H1 (cell line): ENCODE results near the gene ADCY7. TPM values are rescaled to one million over a fixed set of nuclear protein-coding genes. Genes with fewer than 3 reads are reported as not detected.

ENCODE experiments used
- CTCF ChIA-PET: fragments of 300-600 bp; sonication (Branson Sonifier 250); formaldehyde crosslinking; loops from one replicate; lab custom pipeline; 2021; ENCODE audit not compliant: partially characterized antibody; lab: Charles Lee
- POLR2A ChIA-PET: fragments of 300-600 bp; sonication (Branson Sonifier 250); formaldehyde crosslinking; loops from one replicate; lab custom pipeline; 2021; ENCODE audit warnings: inconsistent platforms; ENCODE audit not compliant: partially characterized antibody; lab: Charles Lee
- DNase-seq, 2 experiments: peaks; one replicate each; pipeline versions ENCODE4 v3.0.0 to v3.0.0-alpha.2; 2010 to 2022; ENCODE audit warnings: low spot score in 2 of 2, low read depth in 1 of 2, mixed read lengths in 1 of 2
- FAIRE-seq: peaks from 2 replicates; lab custom pipeline; 2011; peaks lifted over from hg19 to GRCh38; lab: Jason Lieb, UNC
- H2AFZ ChIP-seq: 2 replicates; pipeline ENCODE4 v1.8.1; 2012; ENCODE audit warnings: low read length, inconsistent platforms
- H2AK5ac ChIP-seq: 2 replicates; pipeline ENCODE4 v1.6.1; 2013; ENCODE audit warnings: low read depth, low read length
- H2BK120ac ChIP-seq: replicated peaks from 2 replicates; pipeline ENCODE3; 2013; ENCODE audit warnings: low read depth, low read length, inconsistent platforms
- H2BK12ac ChIP-seq: 2 replicates; pipeline ENCODE4 v1.6.1; 2013; ENCODE audit warnings: low read depth, low read length
- H2BK15ac ChIP-seq: 2 replicates; pipeline ENCODE4 v1.6.1; 2013; ENCODE audit warnings: low read length
- H2BK20ac ChIP-seq: 2 replicates; pipeline ENCODE4 v1.6.1; 2013; ENCODE audit warnings: low read length
- H2BK5ac ChIP-seq: 2 replicates; pipeline ENCODE4 v1.6.1; 2013; ENCODE audit warnings: low read depth, low read length
- H3K14ac ChIP-seq: 2 replicates; pipeline ENCODE4 v1.6.1; 2013; ENCODE audit warnings: inconsistent platforms; ENCODE audit not compliant: insufficient read length
- H3K18ac ChIP-seq: 2 replicates; pipeline ENCODE4 v1.6.1; 2013; ENCODE audit warnings: low read length; ENCODE audit errors: extremely low read depth
- H3K23ac ChIP-seq: 2 replicates; pipeline ENCODE4 v1.6.1; 2013; ENCODE audit warnings: inconsistent platforms; ENCODE audit not compliant: insufficient read length
- H3K23me2 ChIP-seq: 2 replicates; pipeline ENCODE4 v1.6.1; 2013; ENCODE audit warnings: low read depth, low read length
- H3K27ac ChIP-seq: 2 replicates; pipeline ENCODE4 v1.6.1; 2011; ENCODE audit warnings: low read depth, low read length, inconsistent platforms
- H3K27me3 ChIP-seq, 4 experiments: replicated peaks in 1 of 4; 1 replicate in 1 of 4; 2 replicates in 3 of 4; pipeline versions ENCODE4 v1.6.1 to v1.8.1; 2011 to 2013; ENCODE audit warnings: low read length in 3 of 4, mild to moderate bottlenecking in 3 of 4, inconsistent platforms in 2 of 4, mixed read lengths in 2 of 4, moderate library complexity in 1 of 4; ENCODE audit not compliant: control insufficient read depth in 3 of 4, insufficient read depth in 3 of 4; ENCODE audit errors: extremely low read depth in 1 of 4
- H3K36me3 ChIP-seq, 4 experiments: 2 replicates each; pipeline versions ENCODE4 v1.6.1 to v1.8.1; 2011 to 2013; ENCODE audit warnings: mild to moderate bottlenecking in 4 of 4, low read length in 3 of 4, moderate library complexity in 2 of 4, control low read depth in 1 of 4, inconsistent platforms in 1 of 4; ENCODE audit not compliant: insufficient read depth in 4 of 4, control insufficient read depth in 2 of 4
- H3K4ac ChIP-seq: replicated peaks from 2 replicates; pipeline ENCODE3; 2013; ENCODE audit warnings: low read length, low read depth, mixed read lengths, inconsistent platforms; ENCODE audit not compliant: insufficient read length
- H3K4me1 ChIP-seq, 4 experiments: replicated peaks in 1 of 4; 1 replicate in 1 of 4; 2 replicates in 3 of 4; pipeline versions ENCODE4 v1.6.1 to v1.8.1; 2011 to 2013; ENCODE audit warnings: low read length in 3 of 4, inconsistent platforms in 2 of 4, mixed read lengths in 1 of 4; ENCODE audit not compliant: insufficient read depth in 4 of 4, control insufficient read depth in 3 of 4
- H3K4me2 ChIP-seq, 2 experiments: 2 replicates each; pipeline versions ENCODE4 v1.6.1 to v1.8.1; 2011 to 2013; ENCODE audit warnings: low read depth in 2 of 2, low read length in 2 of 2, control low read depth in 1 of 2, inconsistent platforms in 1 of 2, mild to moderate bottlenecking in 1 of 2; ENCODE audit not compliant: insufficient read depth in 1 of 2
- H3K4me3 ChIP-seq, 4 experiments: fragments of 200-600, 300-600 bp in 1 of 4; sonication (generic), shearing (Covaris generic), sonication (Bioruptor Twin) in 1 of 4; 2 replicates each; pipeline versions ENCODE4 v1.5.1 to v1.8.1; 2011 to 2016; ENCODE audit warnings: low read length in 4 of 4, low read depth in 3 of 4, control low read depth in 2 of 4, inconsistent platforms in 2 of 4, mild to moderate bottlenecking in 2 of 4, mixed read lengths in 1 of 4, moderate library complexity in 1 of 4; ENCODE audit not compliant: insufficient read depth in 2 of 4; ENCODE audit errors: extremely low read depth in 1 of 4
- H3K56ac ChIP-seq: replicated peaks from 2 replicates; pipeline ENCODE3; 2013; ENCODE audit warnings: low read depth, mild to moderate bottlenecking, mixed read lengths, low read length, inconsistent platforms; ENCODE audit not compliant: insufficient read length
- H3K79me1 ChIP-seq: 2 replicates; pipeline ENCODE4 v1.6.1; 2013; ENCODE audit warnings: low read depth, low read length, control low read depth
- H3K79me2 ChIP-seq, 2 experiments: 2 replicates each; pipeline versions ENCODE4 v1.6.1 to v1.8.1; 2012 to 2013; ENCODE audit warnings: low read length in 2 of 2, mild to moderate bottlenecking in 2 of 2, inconsistent platforms in 1 of 2; ENCODE audit not compliant: insufficient read depth in 2 of 2, control insufficient read depth in 1 of 2
- H3K9ac ChIP-seq, 4 experiments: replicated peaks in 1 of 4; 1 replicate in 1 of 4; 2 replicates in 3 of 4; pipeline versions ENCODE4 v1.6.1 to v1.8.1; 2011 to 2013; ENCODE audit warnings: low read depth in 3 of 4, low read length in 3 of 4, control low read depth in 2 of 4, mild to moderate bottlenecking in 2 of 4, moderate library complexity in 2 of 4, inconsistent platforms in 1 of 4; ENCODE audit errors: extremely low read depth in 1 of 4
- H3K9me3 ChIP-seq, 2 experiments: 2 replicates each; pipeline versions ENCODE4 v1.6.1 to v1.8.1; 2012 to 2013; ENCODE audit warnings: mild to moderate bottlenecking in 2 of 2, moderate library complexity in 2 of 2, control low read depth in 1 of 2, inconsistent platforms in 1 of 2, low read depth in 1 of 2, low read length in 1 of 2, mixed read lengths in 1 of 2; ENCODE audit not compliant: insufficient read depth in 2 of 2
- H4K20me1 ChIP-seq, 2 experiments: replicated peaks in 1 of 2; 2 replicates each; pipeline versions ENCODE3 to v1.8.1; 2011 to 2013; ENCODE audit warnings: inconsistent platforms in 2 of 2, low read length in 2 of 2, mild to moderate bottlenecking in 1 of 2; ENCODE audit not compliant: insufficient read depth in 2 of 2, control insufficient read depth in 1 of 2
- H4K5ac ChIP-seq: 2 replicates; pipeline ENCODE4 v1.6.1; 2013; ENCODE audit warnings: low read length, low read depth, mixed read lengths, inconsistent platforms; ENCODE audit not compliant: insufficient read length
- H4K8ac ChIP-seq: 2 replicates; pipeline ENCODE4 v1.8.0; 2013; ENCODE audit warnings: mild to moderate bottlenecking, moderate library complexity, low read length, inconsistent platforms; ENCODE audit not compliant: insufficient read depth; ENCODE audit errors: extremely low read depth
- H4K91ac ChIP-seq: replicated peaks from 2 replicates; pipeline ENCODE3; 2013; ENCODE audit warnings: low read length, mixed read lengths, inconsistent platforms; ENCODE audit not compliant: insufficient read length
- RFX5 ChIP-seq: IDR thresholded peaks from 2 replicates; pipeline ENCODE4 v1.6.1; 2011; ENCODE audit warnings: low read depth, low read length, improper control_type of control experiment, borderline replicate concordance
- SIN3A ChIP-seq, 2 experiments: IDR thresholded peaks in 1 of 2; conservative IDR thresholded peaks in 1 of 2; 2 replicates each; pipeline ENCODE4 v1.6.1; 2011 to 2012; ENCODE audit warnings: low read length in 2 of 2, improper control_type of control experiment in 1 of 2, low read depth in 1 of 2, mild to moderate bottlenecking in 1 of 2
- WGBS, 2 experiments: shearing (Covaris generic) in 1 of 2; methylation state at CpG; one replicate each; pipeline versions ENCODE4 v1.1.6 to v1.1.7; 2013 to 2015; ENCODE audit warnings: low lambda C conversion rate in 2 of 2, mixed read lengths in 2 of 2, inconsistent platforms in 1 of 2, low coverage in 1 of 2, missing lambda C conversion rate in 1 of 2; ENCODE audit not compliant: insufficient replicate concordance in 2 of 2, insufficient coverage in 1 of 2, insufficient read length in 1 of 2; ENCODE audit errors: extremely low coverage in 1 of 2, missing lambda C conversion rate in 1 of 2; 5-methylcytosine and 5-hydroxymethylcytosine counted together
- polyA plus RNA-seq, 7 experiments: library from polyadenylated mRNA; depleted of rRNA in 3 of 7; stranded (reverse) in 5 of 7; unstranded in 2 of 7; fragments of >200 nt in 5 of 7; fragments of 200-250 nt in 2 of 7; gene quantifications; 1 replicate in 5 of 7; 2 replicates in 1 of 7; 4 replicates in 1 of 7; pipeline versions ENCODE4 v1.2.1 to v1.2.3, GENCODE V29; 2011 to 2013; ENCODE audit warnings: missing spikeins in 2 of 7, mixed read lengths in 2 of 7
- total RNA-seq: library from RNA; stranded (reverse); fragmentation: NEBNext Ultra II Directional; extraction: Animal tissue kit (Norgen Biotek cat#: 25700); gene quantifications from 2 replicates; pipeline ENCODE4 v1.2.1, GENCODE V29; 2021

Gene ADCY7
- total and polyA plus RNA-seq, 2 of the 8 experiments (the other 6 are each of a cell fraction or from before 2014, with no cell fraction given): 2.4 to 5.1 TPM

DNA sequence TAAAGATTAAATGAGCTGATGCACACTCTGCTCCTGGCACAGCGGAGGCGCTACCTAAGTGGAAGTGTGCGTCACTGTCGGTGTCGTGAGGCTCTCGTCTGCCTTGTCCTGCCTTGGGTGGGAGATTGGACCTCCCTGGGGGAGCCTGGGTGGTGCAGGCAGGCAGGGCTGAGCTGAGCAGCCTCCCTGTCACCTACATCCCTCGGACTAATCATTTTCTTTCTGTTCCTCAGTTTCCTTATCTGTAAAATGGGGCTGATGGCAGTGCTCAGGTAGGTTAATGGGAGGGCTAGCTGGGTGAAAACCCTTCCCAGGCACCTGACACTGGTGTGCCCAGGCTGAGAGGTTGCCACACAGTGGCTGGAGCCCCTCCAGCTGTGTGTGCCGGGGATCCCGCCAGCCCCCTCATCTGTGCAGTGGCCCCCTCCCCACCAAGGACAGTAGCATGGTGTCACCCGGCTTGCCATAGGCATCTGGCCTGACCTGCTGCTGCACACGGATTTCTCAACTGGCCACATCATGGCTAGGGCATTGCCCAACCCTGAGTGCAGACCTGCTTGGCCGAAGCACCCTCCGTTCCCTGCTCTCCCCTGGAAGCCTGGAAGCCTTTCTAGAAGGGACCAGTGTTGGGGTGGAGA lies 4.3 kb downstream of the ADCY7 start:
- no peak overlapping the region for H2BK5ac ChIP-seq
- no peak overlapping the region for H2BK12ac ChIP-seq
- H3K27me3 ChIP-seq: no peaks in the 10 kb centered on the region
- H3K9me3 ChIP-seq: no peaks in the 10 kb centered on the region
- H2BK120ac ChIP-seq: no peak overlapping the region
- no peak overlapping the region for H2BK15ac ChIP-seq
- H4K20me1 ChIP-seq: peaks cover 0 to 2% of the 10 kb centered on the region in 2 experiments
- no peak overlapping the region for H3K56ac ChIP-seq
- no peak overlapping the region for H4K5ac ChIP-seq
- H3K23me2 ChIP-seq: no peaks in the 10 kb centered on the region
- no peak for FAIRE-seq
- H3K4ac ChIP-seq: no peak overlapping the region
- no peak overlapping the region for H2AFZ ChIP-seq
- H3K4me2 ChIP-seq: no peak overlapping the region
- H3K23ac ChIP-seq: no peak overlapping the region
- H3K4me3 ChIP-seq: no peak overlapping the region
- ChIA-PET POLR2A (interaction anchor here (1.2 to 1.3 kb wide), 2 partner anchors 8 to 61 kb away, joined by 3 read pairs; no protein-coding TSS in a partner anchor), CTCF (interaction anchor here (1.0 to 1.9 kb wide), 2 partner anchors 19 to 395 kb away, joined by 3 to 4 read pairs; no protein-coding TSS in a partner anchor)
- no peak overlapping the region for H3K18ac ChIP-seq
- TF ChIP-seq SIN3A (conservative IDR thresholded peaks at IDR 0.05 in 1 of 2, IDR thresholded peaks at IDR 0.05 in 1 of 2; ENCODE audit: low read depth in 1 of 2, low read length in 2 of 2) (no peak), RFX5 (no peak)
- no peak overlapping the region for H3K14ac ChIP-seq
- no peaks in the 10 kb centered on the region for H3K79me2 ChIP-seq
- 0 out of 2 replicates have a peak, but pooled peaks cover 3% of the 10 kb centered on the region for H3K79me1 ChIP-seq
- H4K91ac ChIP-seq: no peak overlapping the region
- H3K9ac ChIP-seq: no peak overlapping the region
- H4K8ac ChIP-seq: no peak overlapping the region
- no peak for DNase-seq
- peaks cover 0 to 12% (median 8%) of the 10 kb centered on the region in 4 experiments; a peak in 6 of 7 replicates for H3K4me1 ChIP-seq
- H2BK20ac ChIP-seq: no peak overlapping the region
- no peak overlapping the region for H2AK5ac ChIP-seq
- no peaks in the 10 kb centered on the region for H3K36me3 ChIP-seq
- WGBS, 2 experiments: 91% methylated on average over 12 of the region's 13 CpGs; no CpG with 5 or more reads in 1 of the 2 experiments
- H3K27ac ChIP-seq: no peak overlapping the region
